A549 (cell line): ENCODE results near the gene VIM. TPM values are rescaled to one million over a fixed set of nuclear protein-coding genes. Genes with fewer than 3 reads are reported as not detected.

ENCODE experiments used
- ATAC-seq, 2 experiments: fragments of 200-7000 bp in 1 of 2; fragments of >200 bp in 1 of 2; cut with Nextera tagmentation in 1 of 2; cut with Tn5 transposase in 1 of 2; 3 replicates each; pipeline versions ENCODE4 v1.8.0 to v1.9.1; 2018 to 2020; ENCODE audit warnings: mild to moderate bottlenecking in 1 of 2, moderate library complexity in 1 of 2
- CTCF ChIA-PET: fragments of 300-600 bp; sonication (Branson Sonifier 250); formaldehyde crosslinking; extraction: SDS; loops from one replicate; lab custom pipeline; 2021; ENCODE audit warnings: antibody characterized with exemption, inconsistent platforms; lab: Yijun Ruan, JAX
- POLR2A ChIA-PET: fragments of 350-600 bp; formaldehyde crosslinking; extraction: SDS; loops from one replicate; lab custom pipeline; 2021; ENCODE audit warnings: antibody characterized with exemption, inconsistent platforms; lab: Yijun Ruan, JAX
- DNase-seq, 2 experiments: peaks; one replicate each; pipeline versions ENCODE4 v3.0.0 to v3.0.0-alpha.2; 2011 to 2016; ENCODE audit warnings: low read depth in 1 of 2, low spot score in 1 of 2
- FAIRE-seq: peaks from 2 replicates; lab custom pipeline; 2011; peaks lifted over from hg19 to GRCh38; lab: Jason Lieb, UNC
- H3K27ac ChIP-seq, 2 experiments: fragments of >200 bp; sonication (Bioruptor Twin); formaldehyde crosslinking; 3 replicates each; pipeline ENCODE4 v1.5.1; 2016 to 2017
- H3K4me1 ChIP-seq: fragments of >200 bp; sonication (Bioruptor Twin); formaldehyde crosslinking; 3 replicates; pipeline ENCODE4 v1.6.1; 2016
- H3K4me2 ChIP-seq: fragments of >200 bp; sonication (Bioruptor Twin); formaldehyde crosslinking; 3 replicates; pipeline ENCODE4 v1.6.1; 2016
- H3K4me3 ChIP-seq: fragments of >200 bp; sonication (Bioruptor Twin); formaldehyde crosslinking; 3 replicates; pipeline ENCODE4 v1.5.1; 2016
- H3K9me3 ChIP-seq: fragments of >200 bp; sonication (Bioruptor Twin); formaldehyde crosslinking; 3 replicates; pipeline ENCODE4 v1.6.1; 2016
- BCL3 ChIP-seq: fragments of >200 bp; sonication (Bioruptor Twin); formaldehyde crosslinking; IDR thresholded peaks from 3 replicates; pipeline ENCODE4 v1.6.1; 2016
- CBX2 ChIP-seq: fragments of 200-600 bp; sonication (generic); IDR thresholded peaks from 2 replicates; pipeline ENCODE4 v1.6.1; 2016; ENCODE audit warnings: low read depth, mild to moderate bottlenecking, borderline replicate concordance
- CBX8 ChIP-seq: fragments of 200-600 bp; sonication (generic); IDR thresholded peaks from 2 replicates; pipeline ENCODE4 v1.6.1; 2016
- CHD2 ChIP-seq: fragments of 150-350 bp; IDR thresholded peaks from 2 replicates; pipeline ENCODE4 v1.6.1; 2014; ENCODE audit warnings: low read length; ENCODE audit not compliant: partially characterized antibody
- E2F6 ChIP-seq: IDR thresholded peaks from 2 replicates; pipeline ENCODE4 v1.6.1; 2012; ENCODE audit warnings: low read depth, borderline replicate concordance
- EHMT2 ChIP-seq: fragments of 200-600 bp; sonication (generic); IDR thresholded peaks from 2 replicates; pipeline ENCODE4 v1.6.1; 2016; ENCODE audit warnings: antibody characterized with exemption, low read depth, mild to moderate bottlenecking, moderate library complexity
- FOSB ChIP-seq: fragments of 250-450 bp; sonication (Bioruptor Pico); IDR thresholded peaks from 2 replicates; pipeline ENCODE4 v1.5.0; 2020; ENCODE audit warnings: mild to moderate bottlenecking, moderate library complexity
- FOSL2 ChIP-seq, 2 experiments: fragments of 450-650 bp in 1 of 2; fragments of >200 bp in 1 of 2; sonication (Bioruptor Twin) in 1 of 2; formaldehyde crosslinking; IDR thresholded peaks; 2 replicates each; pipeline versions ENCODE4 v1.5.0 to v1.6.1; 2016 to 2020; ENCODE audit warnings: mild to moderate bottlenecking in 1 of 2, moderate library complexity in 1 of 2
- GATA3 ChIP-seq: IDR thresholded peaks from 2 replicates; pipeline ENCODE4 v1.6.1; 2012; ENCODE audit warnings: borderline replicate concordance
- HMGXB4 ChIP-seq: fragments of 250-450 bp; sonication (Bioruptor Pico); IDR thresholded peaks from 2 replicates; pipeline ENCODE4 v1.5.0; 2021; ENCODE audit warnings: mild to moderate bottlenecking, moderate library complexity, borderline replicate concordance
- HOXA7 ChIP-seq: fragments of 250-450 bp; sonication (Bioruptor Pico); IDR thresholded peaks from 2 replicates; pipeline ENCODE4 v1.5.0; 2020; ENCODE audit warnings: mild to moderate bottlenecking, moderate library complexity
- JUN ChIP-seq, 2 experiments: fragments of >200 bp; sonication (Bioruptor Twin); formaldehyde crosslinking; IDR thresholded peaks; 2 replicates in 1 of 2; 3 replicates in 1 of 2; pipeline ENCODE4 v1.6.1; 2016 to 2017
- JUNB ChIP-seq: fragments of >200 bp; sonication (Bioruptor Twin); formaldehyde crosslinking; IDR thresholded peaks from 2 replicates; pipeline ENCODE4 v1.6.1; 2016
- MAX ChIP-seq: IDR thresholded peaks from 2 replicates; pipeline ENCODE4 v1.6.1; 2012
- NPAS2 ChIP-seq: fragments of 250-450 bp; sonication (Bioruptor Pico); IDR thresholded peaks from 2 replicates; pipeline ENCODE4 v1.8.0; 2022; ENCODE audit warnings: mild to moderate bottlenecking, moderate library complexity, borderline replicate concordance
- NR3C1 ChIP-seq: fragments of >200 bp; sonication (Bioruptor Twin); formaldehyde crosslinking; IDR thresholded peaks from 3 replicates; pipeline ENCODE4 v1.6.1; 2017
- PHF8 ChIP-seq: fragments of 200-600 bp; sonication (generic); IDR thresholded peaks from 2 replicates; pipeline ENCODE4 v1.6.1; 2016; ENCODE audit warnings: low read depth, mild to moderate bottlenecking, antibody characterized with exemption, moderate library complexity, borderline replicate concordance
- POLR2A ChIP-seq: IDR thresholded peaks from 2 replicates; pipeline ENCODE4 v1.6.1; 2012; ENCODE audit warnings: mild to moderate bottlenecking, low read length
- POLR2AphosphoS2 ChIP-seq: conservative IDR thresholded peaks from 2 replicates; pipeline ENCODE4 v1.6.1; 2012; ENCODE audit warnings: low read length, improper control_type of control experiment, inconsistent platforms
- RAD21 ChIP-seq, 2 experiments: fragments of >200 bp in 1 of 2; sonication (Bioruptor Twin) in 1 of 2; formaldehyde crosslinking in 1 of 2; IDR thresholded peaks in 1 of 2; conservative IDR thresholded peaks in 1 of 2; 2 replicates in 1 of 2; 3 replicates in 1 of 2; pipeline ENCODE4 v1.6.1; 2012 to 2018; ENCODE audit warnings: inconsistent platforms in 1 of 2
- RFX5 ChIP-seq: fragments of 450-650 bp; IDR thresholded peaks from 2 replicates; pipeline ENCODE4 v1.7.1; 2014; ENCODE audit warnings: antibody characterized with exemption, mild to moderate bottlenecking, moderate library complexity
- SMC3 ChIP-seq: fragments of >200 bp; sonication (Bioruptor Twin); formaldehyde crosslinking; IDR thresholded peaks from 3 replicates; pipeline ENCODE4 v1.6.1; 2018; ENCODE audit warnings: inconsistent platforms
- TFCP2L1 ChIP-seq: fragments of 250-450 bp; sonication (Bioruptor Pico); IDR thresholded peaks from 2 replicates; pipeline ENCODE4 v1.5.0; 2021; ENCODE audit warnings: mild to moderate bottlenecking
- TP53 ChIP-seq: fragments of 250-450 bp; sonication (Bioruptor Pico); IDR thresholded peaks from 2 replicates; pipeline ENCODE4 v1.5.0; 2021; ENCODE audit warnings: mild to moderate bottlenecking, moderate library complexity
- ZC3H11A ChIP-seq: fragments of 450-650 bp; IDR thresholded peaks from 2 replicates; pipeline ENCODE4 v1.6.1; 2014; ENCODE audit warnings: antibody characterized with exemption, mild to moderate bottlenecking
- WGBS: methylation state at CpG from one replicate; pipeline ENCODE4 v1.1.6; 2017; ENCODE audit errors: missing lambda C conversion rate; 5-methylcytosine and 5-hydroxymethylcytosine counted together
- polyA minus RNA-seq: library from RNA; depleted of rRNA, polyadenylated mRNA; stranded (reverse); fragments of >200 nt; gene quantifications from 2 replicates; pipeline ENCODE4 v1.2.3, GENCODE V29; 2011; rRNA and poly(A)+ RNA removed
- polyA plus RNA-seq, 4 experiments: library from polyadenylated mRNA; depleted of rRNA in 3 of 4; stranded (reverse); fragments of >200 nt; fragmentation: RNase III in 1 of 4; extraction: RNeasy Plus Mini Kit Qiagen cat#74134 plus additional on column Dnase treatment in 1 of 4; gene quantifications; 2 replicates in 3 of 4; 3 replicates in 1 of 4; pipeline ENCODE4 v1.2.3, GENCODE V29; 2011 to 2017

Gene VIM
- polyA plus RNA-seq (2011; rRNA removed) (773 and 848 TPM in 2 replicates), polyA plus RNA-seq (2017; fragmentation: RNase III; extraction: RNeasy Plus Mini Kit Qiagen cat#74134 plus additional on column Dnase treatment) (830 to 987 TPM (median 875 TPM) in 3 replicates), polyA minus RNA-seq (792 and 808 TPM in 2 replicates)
- 842 and 1,013 TPM in 2 replicates for polyA plus RNA-seq (2012; cell fraction: cytosol; rRNA removed)
- 1,036 and 2,636 TPM in 2 replicates for polyA plus RNA-seq (2012; cell fraction: nucleus; rRNA removed)

GRCh38 chr10:17228091-17229015 lies at the start of gene VIM:
Gene VIM (plus strand): TSS chr10:17228241. CDS start chr10:17229423, 1,182 bp downstream.
- peak; percentile 87 to 97 for DNase-seq
- Histone ChIP-seq H3K9me3 (no peaks in the 10 kb centered on the region), H3K4me2 (peak within 1 kb of the TSS; percentile 97), H3K4me1 (peaks cover 37% of the 10 kb centered on the region), H3K27ac (peak within 1 kb of the TSS; percentile 92 to 100), H3K4me3 (peak within 1 kb of the TSS; percentile 94)
- CTCF ChIA-PET = interaction anchor here (1.0 to 6.3 kb wide), 12 partner anchors 8 to 379 kb away, joined by 3 to 53 read pairs (median 6); partner anchors contain the start of gene TRDMT1
- 2% methylated on average over 41 of the region's 77 CpGs for WGBS
- POLR2A ChIA-PET = interaction anchor here (0.7 to 6.0 kb wide), 13 partner anchors 9 to 411 kb away, joined by 3 to 96 read pairs (median 7); partner anchors contain the start of genes RSU1 and TRDMT1
- FAIRE-seq = no peak
- TF ChIP-seq HOXA7 (CRISPR knock-in tag) = no peak
- peak; percentile 58 for TF ChIP-seq POLR2A
- TF ChIP-seq JUNB = peak; percentile 90
- peak; percentile 82 for TF ChIP-seq MAX
- TF ChIP-seq BCL3 = peak; percentile 57; the same call in 2 of the 3 replicates
- peak; percentile 83 for TF ChIP-seq TP53
- TF ChIP-seq RAD21 (conservative IDR thresholded peaks at IDR 0.05 in 1 of 2, IDR thresholded peaks at IDR 0.05 in 1 of 2) = peak in 1 of 2 experiments; percentile 27; a peak in 2 of 5 replicates
- TF ChIP-seq RFX5 = no peak; the same call in 1 of the 2 replicates
- peak; percentile 31; the same call in 1 of the 2 replicates for TF ChIP-seq PHF8
- no peak; the same call in 1 of the 2 replicates for TF ChIP-seq TFCP2L1 (CRISPR knock-in tag)
- peak; percentile 95 for TF ChIP-seq FOSL2 (IDR thresholded peaks at IDR 0.05)
- peak; percentile 100 for TF ChIP-seq FOSL2 (CRISPR knock-in tag; IDR thresholded peaks at IDR 0.05)
- TF ChIP-seq HMGXB4 (CRISPR knock-in tag) = peak; percentile 85
- TF ChIP-seq JUN (IDR thresholded peaks at IDR 0.05) = peak; percentile 70 to 75
- peak; percentile 43; the same call in 1 of the 2 replicates for TF ChIP-seq E2F6
- peak; percentile 27; the same call in 2 of the 3 replicates for TF ChIP-seq SMC3
- TF ChIP-seq CHD2 = peak; percentile 33
- TF ChIP-seq GATA3 = peak; percentile 40; the same call in 1 of the 2 replicates
- no peak for TF ChIP-seq EHMT2
- ATAC-seq = peak; percentile 72 to 76

- 76% methylated on average over 3 of the region's 3 CpGs for WGBS
- no peak for FAIRE-seq
These were observed 49.0 kb upstream of the VIM start for GRCh38 chr10:17179002-17179401.

More at GRCh38 chr10:17179002-17179401, 49.0 kb upstream of the VIM start:
- ChIA-PET POLR2A (no interaction called here), CTCF (interaction anchor here (0.8 to 1.7 kb wide), 3 partner anchors 51 to 341 kb away, joined by 3 to 7 read pairs (median 3); no protein-coding TSS in a partner anchor)
- DNase-seq (no peak), ATAC-seq (no peak)
- no peak overlapping the region for H3K4me2 ChIP-seq
- no peak overlapping the region for H3K4me3 ChIP-seq
- H3K9me3 ChIP-seq = no peaks in the 10 kb centered on the region
- no peaks in the 10 kb centered on the region for H3K4me1 ChIP-seq
- H3K27ac ChIP-seq = no peak overlapping the region
- TF ChIP-seq CBX2 = no peak
- TF ChIP-seq CHD2 = no peak
- TF ChIP-seq NR3C1 = no peak
- no peak for TF ChIP-seq FOSB (CRISPR knock-in tag)
- no peak for TF ChIP-seq ZC3H11A
- TF ChIP-seq CBX8 = no peak
- TF ChIP-seq POLR2AphosphoS2 = no peak
- no peak for TF ChIP-seq NPAS2 (CRISPR knock-in tag)
